Transverse colon (tissue), 3 donors: ENCODE data around the gene MARCOL.

Experiments used
- CTCF ChIP-seq, 5 experiments: fragments of 200-600 bp in 3 of 5; fragments of 450-650 bp in 2 of 5; sonication (generic) in 3 of 5; IDR thresholded peaks; 1 replicate in 2 of 5; 2 replicates in 3 of 5; pipeline ENCODE4 v1.5.1; 2016 to 2017; ENCODE audit warnings: antibody characterized with exemption in 5 of 5, inconsistent platforms in 3 of 5, mild to moderate bottlenecking in 2 of 5, moderate library complexity in 1 of 5
- EP300 ChIP-seq: sonication (generic); formaldehyde crosslinking; IDR thresholded peaks from one replicate; pipeline ENCODE4 v1.6.1; 2017; ENCODE audit warnings: antibody characterized with exemption, low read depth
- POLR2A ChIP-seq: fragments of 450-650 bp; IDR thresholded peaks from one replicate; pipeline ENCODE4 v1.6.1; 2016; ENCODE audit warnings: antibody characterized with exemption, mild to moderate bottlenecking, moderate library complexity

GRCh38 chr5:148201151-148201550, 37.2 kb upstream of the MARCOL start:
- TF ChIP-seq EP300 (no peak), CTCF (IDR thresholded peaks at IDR 0.05) (no peak), POLR2A (no peak)
